Stimulated activated memory B cell treated with anti-CD40 and anti-IgM and Interleukin-4, amounts not matched to agents 10 μg/mL and 1 μg/mL and 100 μg/mL, for 72 hours (primary cell): ENCODE data around the gene PARP3.
A peak's percentile ranks its signal among the peaks of the same experiment; 100 is the strongest.

Source experiments
- ATAC-seq: fragments of 150-1000 bp; cut with Tn5 transposase; 2 replicates; pipeline ENCODE4 v1.10.0; 2021
- H3K27ac Mint-ChIP-seq: one replicate; pipeline ENCODE4 v1.8.0; 2022; ENCODE audit warnings: mild to moderate bottlenecking, mixed read lengths
- H3K27me3 Mint-ChIP-seq: one replicate; pipeline ENCODE4 v1.8.0; 2022; ENCODE audit warnings: mixed read lengths
- H3K36me3 Mint-ChIP-seq: one replicate; pipeline ENCODE4 v1.8.0; 2022; ENCODE audit warnings: mixed read lengths
- H3K4me1 Mint-ChIP-seq: one replicate; pipeline ENCODE4 v1.8.0; 2022; ENCODE audit warnings: mixed read lengths
- H3K4me3 Mint-ChIP-seq: one replicate; pipeline ENCODE4 v1.8.0; 2022; ENCODE audit warnings: mild to moderate bottlenecking, moderate library complexity, mixed read lengths
- H3K9me3 Mint-ChIP-seq: one replicate; pipeline ENCODE4 v1.8.0; 2022; ENCODE audit warnings: mixed read lengths

Gene PARP3

GRCh38 chr3:51995346-51996163, 53.4 kb downstream of the PARP3 start, which contains the start of gene RPL29:
Gene RPL29 (minus strand): TSS chr3:51995895. CDS start chr3:51995461, 434 bp downstream.
- Mint-ChIP-seq H3K27ac (peak within 1 kb of the TSS; percentile 99), H3K4me3 (peak within 1 kb of the TSS; percentile 98), H3K9me3 (no peaks in the 10 kb centered on the region), H3K36me3 (peaks cover 50% of the 10 kb centered on the region), H3K27me3 (no peaks in the 10 kb centered on the region), H3K4me1 (peaks cover 50% of the 10 kb centered on the region)
- ATAC-seq, result peak; percentile 96

- H3K27me3 Mint-ChIP-seq, result no peaks in the 10 kb centered on the region
- no peak overlapping the region for H3K4me3 Mint-ChIP-seq
- ATAC-seq, result no peak
- peaks cover 35% of the 10 kb centered on the region for H3K36me3 Mint-ChIP-seq
- H3K9me3 Mint-ChIP-seq, result no peaks in the 10 kb centered on the region
- H3K4me1 Mint-ChIP-seq, result peaks cover 42% of the 10 kb centered on the region
- H3K27ac Mint-ChIP-seq, result no peak overlapping the region
Measured at GRCh38 chr3:51997172-51997571, 55.0 kb downstream of the PARP3 start.

GRCh38 chr3:51997935-51998596, 55.9 kb downstream of the PARP3 start:
- Mint-ChIP-seq H3K4me1 (peaks cover 34% of the 10 kb centered on the region), H3K27ac (no peak overlapping the region), H3K36me3 (peaks cover 27% of the 10 kb centered on the region), H3K9me3 (no peaks in the 10 kb centered on the region), H3K27me3 (no peaks in the 10 kb centered on the region), H3K4me3 (no peak overlapping the region)
- ATAC-seq, result no peak
